HepG2 (cell line): Measurements from ENCODE around the gene TRAF3. TPM values are rescaled to one million over a fixed set of nuclear protein-coding genes. Genes with fewer than 3 reads are reported as not detected.

ENCODE experiments used
- ATAC-seq: fragments of 200-7000 bp; cut with Tn5 transposase; 3 replicates; pipeline ENCODE4 v1.9.1; 2020; ENCODE audit warnings: mild to moderate bottlenecking, moderate library complexity
- BruUV-seq: library from RNA; stranded (reverse); fragments of 400-500 nt; replicated peaks from 2 replicates; lab custom pipeline; 2021; lab: Mats Ljungman, UMichigan
- CTCF ChIA-PET: fragments of 300-600 bp; formaldehyde crosslinking; extraction: SDS; loops from one replicate; lab custom pipeline; 2021; ENCODE audit warnings: low total read pairs, inconsistent platforms, low intra/inter-chr PET ratio; lab: Yijun Ruan, JAX
- POLR2A ChIA-PET: fragments of 350-600 bp; sonication (Branson Sonifier 250); formaldehyde crosslinking; loops from one replicate; lab custom pipeline; 2020; ENCODE audit warnings: antibody characterized with exemption, inconsistent platforms; lab: Yijun Ruan, JAX
- DNase-seq: peaks from one replicate; pipeline ENCODE4 v3.0.0-alpha.2; 2015; ENCODE audit warnings: low spot score
- FAIRE-seq: peaks from 3 replicates; lab custom pipeline; 2011; peaks lifted over from hg19 to GRCh38; lab: Jason Lieb, UNC
- H2AFZ ChIP-seq: one replicate; pipeline ENCODE4 v1.6.1; 2011; ENCODE audit warnings: low read length, inconsistent platforms
- H3K27ac ChIP-seq: fragments of 300-600 bp; 3 replicates; pipeline ENCODE4 v1.8.0; 2011; ENCODE audit warnings: mixed run types, mild to moderate bottlenecking, mixed read lengths, low read length, inconsistent platforms; ENCODE audit not compliant: insufficient read depth; ENCODE audit errors: extremely low read length
- H3K27me3 ChIP-seq, 2 experiments: fragments of 200-600 bp in 1 of 2; 2 replicates in 1 of 2; 3 replicates in 1 of 2; pipeline versions ENCODE4 v1.6.0 to v1.8.0; 2011; ENCODE audit warnings: low read length in 2 of 2, mild to moderate bottlenecking in 2 of 2, moderate library complexity in 2 of 2, inconsistent platforms in 1 of 2; ENCODE audit not compliant: insufficient read depth in 2 of 2, control insufficient read depth in 1 of 2
- H3K36me3 ChIP-seq, 2 experiments: fragments of 200-600 bp in 1 of 2; replicated peaks in 1 of 2; 2 replicates in 1 of 2; 3 replicates in 1 of 2; pipeline versions ENCODE4 v1.5.1 to v1.8.0; 2011; ENCODE audit warnings: low read length in 2 of 2, inconsistent platforms in 1 of 2; ENCODE audit not compliant: insufficient read depth in 2 of 2, control insufficient read depth in 1 of 2
- H3K4me1 ChIP-seq: 2 replicates; pipeline ENCODE4 v1.5.1; 2012; ENCODE audit warnings: low read length, inconsistent platforms; ENCODE audit not compliant: insufficient read depth
- H3K4me2 ChIP-seq: 2 replicates; pipeline ENCODE4 v1.6.0; 2011; ENCODE audit warnings: low read depth, low read length, inconsistent platforms
- H3K4me3 ChIP-seq, 3 experiments: fragments of 200-600 bp in 1 of 3; sonication (generic), shearing (Covaris generic) in 1 of 3; replicated peaks in 1 of 3; 2 replicates each; pipeline ENCODE4 v1.5.1; 2011 to 2016; ENCODE audit warnings: low read length in 3 of 3, inconsistent platforms in 2 of 3, low read depth in 2 of 3, mild to moderate bottlenecking in 2 of 3, control low read depth in 1 of 3, mixed read lengths in 1 of 3; ENCODE audit not compliant: insufficient read depth in 1 of 3
- H3K79me2 ChIP-seq: one replicate; pipeline ENCODE4 v1.6.1; 2011; ENCODE audit warnings: low read length, inconsistent platforms; ENCODE audit not compliant: insufficient read depth
- H3K9ac ChIP-seq: 2 replicates; pipeline ENCODE4 v1.6.0; 2011; ENCODE audit warnings: mild to moderate bottlenecking, low read depth, low read length, inconsistent platforms; ENCODE audit not compliant: insufficient read depth
- H3K9me3 ChIP-seq: 2 replicates; pipeline ENCODE4 v1.5.1; 2012; ENCODE audit warnings: mild to moderate bottlenecking, low read length
- H4K20me1 ChIP-seq: 2 replicates; pipeline ENCODE4 v1.6.0; 2011; ENCODE audit warnings: inconsistent platforms, mild to moderate bottlenecking, low read length, moderate library complexity; ENCODE audit not compliant: insufficient read depth
- CCAR2 ChIP-seq: fragments of 200-400 bp; formaldehyde crosslinking; optimal IDR thresholded peaks from 2 replicates; pipeline ENCODE3; 2018; ENCODE audit warnings: low read depth, mild to moderate bottlenecking, low read length, moderate library complexity
- GATAD1 ChIP-seq: IDR thresholded peaks from 2 replicates; pipeline ENCODE4 v1.6.1; 2016; ENCODE audit warnings: missing genetic modification reagents, missing compliant biosample characterization
- HMGXB4 ChIP-seq, 2 experiments: sonication (generic) in 1 of 2; formaldehyde crosslinking in 1 of 2; IDR thresholded peaks; 2 replicates each; pipeline versions ENCODE4 v1.4.0 to v1.6.1; 2018 to 2020; ENCODE audit warnings: missing genetic modification reagents in 2 of 2, borderline replicate concordance in 1 of 2, low read depth in 1 of 2, mild to moderate bottlenecking in 1 of 2, missing biosample characterization in 1 of 2
- MED1 ChIP-seq: sonication (generic); formaldehyde crosslinking; IDR thresholded peaks from 2 replicates; pipeline ENCODE4 v1.4.0; 2020; ENCODE audit warnings: missing genetic modification reagents
- MZF1 ChIP-seq: sonication (generic); formaldehyde crosslinking; IDR thresholded peaks from 2 replicates; pipeline ENCODE4 v1.8.1; 2023; ENCODE audit warnings: mild to moderate bottlenecking, missing genetic modification reagents, borderline replicate concordance
- RFXAP ChIP-seq: sonication (generic); formaldehyde crosslinking; IDR thresholded peaks from 2 replicates; pipeline ENCODE4 v1.4.0; 2020; ENCODE audit warnings: missing genetic modification reagents, borderline replicate concordance
- SNAPC4 ChIP-seq: sonication (generic); formaldehyde crosslinking; IDR thresholded peaks from 2 replicates; pipeline ENCODE4 v1.4.0; 2020; ENCODE audit warnings: mild to moderate bottlenecking, missing genetic modification reagents
- SP140L ChIP-seq: sonication (generic); formaldehyde crosslinking; IDR thresholded peaks from 2 replicates; pipeline ENCODE4 v1.4.0; 2020; ENCODE audit warnings: missing genetic modification reagents, borderline replicate concordance
- TCF12 ChIP-seq, 2 experiments: fragments of 450-650 bp in 1 of 2; sonication (generic) in 1 of 2; formaldehyde crosslinking in 1 of 2; IDR thresholded peaks; 2 replicates each; pipeline versions ENCODE4 v1.6.1 to v1.8.0; 2017 to 2022; ENCODE audit warnings: antibody characterized with exemption in 1 of 2, mild to moderate bottlenecking in 1 of 2, missing genetic modification reagents in 1 of 2, moderate library complexity in 1 of 2
- ZNF143 ChIP-seq: sonication (generic); formaldehyde crosslinking; IDR thresholded peaks from 2 replicates; pipeline ENCODE4 v1.4.0; 2020; ENCODE audit warnings: missing genetic modification reagents
- ZNF335 ChIP-seq: sonication (generic); formaldehyde crosslinking; IDR thresholded peaks from 2 replicates; pipeline ENCODE4 v1.4.0; 2020; ENCODE audit warnings: missing genetic modification reagents
- ZNF354B ChIP-seq: sonication (generic); formaldehyde crosslinking; IDR thresholded peaks from 2 replicates; pipeline ENCODE4 v1.8.0; 2022; ENCODE audit warnings: mild to moderate bottlenecking, missing genetic modification reagents
- ZNF607 ChIP-seq: sonication (generic); formaldehyde crosslinking; IDR thresholded peaks from 2 replicates; pipeline ENCODE4 v1.5.1; 2020; ENCODE audit warnings: missing genetic modification reagents, mild to moderate bottlenecking, borderline replicate concordance
- ZNF674 ChIP-seq: sonication (generic); formaldehyde crosslinking; IDR thresholded peaks from 2 replicates; pipeline ENCODE4 v1.5.0; 2020; ENCODE audit warnings: low read depth, mild to moderate bottlenecking, missing genetic modification reagents
- ZNF816 ChIP-seq: sonication (generic); formaldehyde crosslinking; IDR thresholded peaks from 2 replicates; pipeline ENCODE4 v1.8.0; 2022; ENCODE audit warnings: missing genetic modification reagents, mild to moderate bottlenecking, borderline replicate concordance
- ZNF883 ChIP-seq: sonication (generic); formaldehyde crosslinking; IDR thresholded peaks from 2 replicates; pipeline ENCODE4 v1.5.1; 2020; ENCODE audit warnings: mild to moderate bottlenecking, missing genetic modification reagents; ENCODE audit errors: not compliant biosample characterization
- ZSCAN20 ChIP-seq: sonication (generic); formaldehyde crosslinking; IDR thresholded peaks from 2 replicates; pipeline ENCODE4 v1.4.0; 2020; ENCODE audit warnings: missing genetic modification reagents, mild to moderate bottlenecking, borderline replicate concordance
- ZSCAN30 ChIP-seq: sonication (generic); formaldehyde crosslinking; IDR thresholded peaks from 2 replicates; pipeline ENCODE4 v1.5.0; 2020; ENCODE audit warnings: mild to moderate bottlenecking, missing genetic modification reagents
- WGBS: methylation state at CpG from one replicate; pipeline ENCODE4 v1.1.6; 2017; ENCODE audit warnings: low lambda C conversion rate; 5-methylcytosine and 5-hydroxymethylcytosine counted together
- in situ Hi-C: cut with HindIII; loops from 2 replicates; pipeline ENCODE4 v1.10.0; 2017; ENCODE audit warnings: low pct_unique_long_range_greater_than_20kb; ENCODE audit not compliant: extremely low pct_ligation_motif_present
- intact Hi-C: fragments of 100-400 bp; cut with micrococcal nuclease; formaldehyde crosslinking; loops from one replicate; pipeline ENCODE4 v1.10.0; 2022; ENCODE audit not compliant: unreplicated experiment
- polyA plus RNA-seq, 8 experiments: library from polyadenylated mRNA; depleted of rRNA in 3 of 8; stranded (reverse) in 7 of 8; unstranded in 1 of 8; fragments of >200 nt; fragmentation: Illumina TruSeq in 4 of 8; extraction: Trizol in 4 of 8; gene quantifications; 2 replicates each; pipeline versions ENCODE4 v1.2.1 to v1.2.3, GENCODE V29; 2011 to 2016; ENCODE audit warnings: low read depth in 4 of 8, missing spikeins in 1 of 8, mixed read lengths in 1 of 8; ENCODE audit not compliant: insufficient read depth in 1 of 8
- total RNA-seq, 5 experiments: library from RNA; depleted of rRNA; stranded (reverse); fragments of >200 nt; fragmentation: Illumina TruSeq; extraction: Trizol; gene quantifications; 2 replicates each; pipeline ENCODE4 v1.2.3, GENCODE V29; 2016; ENCODE audit warnings: low read depth in 1 of 5

TRAF3 gene
- total and polyA plus RNA-seq, 2 of the 13 experiments (the other 11 are each of a cell fraction or from before 2014, with no cell fraction given), result 6.9 to 12.2 TPM

GRCh38 chr14:102910442-102910841 lies 133.2 kb downstream of the TRAF3 start (continued):
- no peak for TF ChIP-seq SNAPC4 (CRISPR knock-in tag)
- TF ChIP-seq ZNF607, result no peak
- no peak for TF ChIP-seq MED1
- no peak for TF ChIP-seq GATAD1 (CRISPR knock-in tag)
- TF ChIP-seq SP140L (CRISPR knock-in tag), result no peak

GRCh38 chr14:102911541-102911951 lies 134.3 kb downstream of the TRAF3 start:
- Histone ChIP-seq H4K20me1 (no peaks in the 10 kb centered on the region), H3K27ac (no peak overlapping the region), H3K4me3 (no peak overlapping the region), H3K36me3 (peaks cover 0 to under 1% of the 10 kb centered on the region in 2 experiments; a peak in 1 of 5 replicates), H3K79me2 (no peaks in the 10 kb centered on the region), H3K4me2 (no peak overlapping the region), H3K27me3 (no peaks in the 10 kb centered on the region), H2AFZ (no peak overlapping the region), H3K9me3 (no peaks in the 10 kb centered on the region), H3K4me1 (peaks cover 12% of the 10 kb centered on the region), H3K9ac (no peak overlapping the region)
- ChIA-PET CTCF (no interaction called here), POLR2A (no interaction called here)
- no peak for FAIRE-seq
- WGBS, result 95% methylated on average over 16 of the region's 19 CpGs
- no peak for ATAC-seq
- no peak for DNase-seq
- no TSS peak for BruUV-seq
- in situ Hi-C loops (loop anchor here (10.0 kb wide), 1 partner anchor 217 kb away; no protein-coding TSS in a partner anchor), intact Hi-C loops (no loop called here)
- TF ChIP-seq ZNF674 (CRISPR knock-in tag) (no peak), ZNF883 (CRISPR knock-in tag) (no peak), ZNF335 (CRISPR knock-in tag) (no peak), HMGXB4 (CRISPR knock-in tag; IDR thresholded peaks at IDR 0.05; ENCODE audit: borderline replicate concordance in 1 of 2, low read depth in 1 of 2) (no peak), ZNF143 (no peak), ZSCAN20 (no peak), RFXAP (CRISPR knock-in tag) (no peak), ZNF354B (CRISPR knock-in tag) (no peak), ZSCAN30 (CRISPR knock-in tag) (no peak), TCF12 (IDR thresholded peaks at IDR 0.05) (no peak), TCF12 (CRISPR knock-in tag; IDR thresholded peaks at IDR 0.05) (no peak), ZNF816 (no peak), MZF1 (CRISPR knock-in tag) (no peak), CCAR2 (no peak)
